ENCODE results near the gene CCDC57. TPM values are rescaled to one million over a fixed set of nuclear protein-coding genes. Genes with fewer than 3 reads are reported as not detected.

The CCDC57 gene
- total RNA-seq, 1 donor from 2014 or later, result 79.0 TPM

DNA sequence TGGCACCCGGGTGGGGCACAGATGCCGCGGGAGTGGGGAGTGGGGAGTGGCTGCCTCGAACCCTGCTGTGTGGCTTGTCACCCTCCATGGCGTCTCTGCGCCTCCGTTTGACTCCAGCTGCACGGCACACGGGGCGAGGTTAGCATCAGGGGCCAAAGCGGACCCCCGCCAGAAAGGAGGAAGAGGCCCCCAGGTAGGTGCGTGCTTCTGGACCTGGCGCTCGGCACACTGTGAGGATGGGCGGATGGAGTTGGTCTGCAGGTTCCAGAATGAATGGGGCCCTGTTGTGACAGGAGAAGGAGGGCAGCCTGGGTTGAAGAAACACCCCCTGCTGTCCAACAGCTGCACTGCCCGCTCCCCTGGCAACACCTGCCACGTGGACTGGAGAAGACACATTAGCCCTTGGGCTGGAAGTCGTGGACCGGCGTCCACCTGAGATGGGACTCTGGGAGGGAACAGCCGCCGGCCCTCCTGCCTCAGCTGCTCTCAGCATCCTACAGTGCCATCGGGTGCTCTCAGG is 105.2 kb downstream of the CCDC57 start:
- Mint-ChIP-seq H3K4me1 (ENCODE audit: low read depth) (peaks cover 31% of the 10 kb centered on the region), H3K27me3 (no peaks in the 10 kb centered on the region), H3K4me3 (ENCODE audit: low read depth) (no peak overlapping the region), H3K9me3 (ENCODE audit: low read depth) (no peaks in the 10 kb centered on the region), H3K27ac (peak overlapping the region; percentile 29), H3K36me3 (ENCODE audit: insufficient read depth) (peaks cover 3% of the 10 kb centered on the region)
- DNase-seq (ENCODE audit: low spot score, unreplicated experiment), result no peak
- TF ChIP-seq, protein P1, sequence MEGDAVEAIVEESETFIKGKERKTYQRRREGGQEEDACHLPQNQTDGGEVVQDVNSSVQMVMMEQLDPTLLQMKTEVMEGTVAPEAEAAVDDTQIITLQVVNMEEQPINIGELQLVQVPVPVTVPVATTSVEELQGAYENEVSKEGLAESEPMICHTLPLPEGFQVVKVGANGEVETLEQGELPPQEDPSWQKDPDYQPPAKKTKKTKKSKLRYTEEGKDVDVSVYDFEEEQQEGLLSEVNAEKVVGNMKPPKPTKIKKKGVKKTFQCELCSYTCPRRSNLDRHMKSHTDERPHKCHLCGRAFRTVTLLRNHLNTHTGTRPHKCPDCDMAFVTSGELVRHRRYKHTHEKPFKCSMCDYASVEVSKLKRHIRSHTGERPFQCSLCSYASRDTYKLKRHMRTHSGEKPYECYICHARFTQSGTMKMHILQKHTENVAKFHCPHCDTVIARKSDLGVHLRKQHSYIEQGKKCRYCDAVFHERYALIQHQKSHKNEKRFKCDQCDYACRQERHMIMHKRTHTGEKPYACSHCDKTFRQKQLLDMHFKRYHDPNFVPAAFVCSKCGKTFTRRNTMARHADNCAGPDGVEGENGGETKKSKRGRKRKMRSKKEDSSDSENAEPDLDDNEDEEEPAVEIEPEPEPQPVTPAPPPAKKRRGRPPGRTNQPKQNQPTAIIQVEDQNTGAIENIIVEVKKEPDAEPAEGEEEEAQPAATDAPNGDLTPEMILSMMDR (IDR thresholded peaks at IDR 0.05; ENCODE audit: unreplicated experiment), result peak; percentile 37

DNA sequence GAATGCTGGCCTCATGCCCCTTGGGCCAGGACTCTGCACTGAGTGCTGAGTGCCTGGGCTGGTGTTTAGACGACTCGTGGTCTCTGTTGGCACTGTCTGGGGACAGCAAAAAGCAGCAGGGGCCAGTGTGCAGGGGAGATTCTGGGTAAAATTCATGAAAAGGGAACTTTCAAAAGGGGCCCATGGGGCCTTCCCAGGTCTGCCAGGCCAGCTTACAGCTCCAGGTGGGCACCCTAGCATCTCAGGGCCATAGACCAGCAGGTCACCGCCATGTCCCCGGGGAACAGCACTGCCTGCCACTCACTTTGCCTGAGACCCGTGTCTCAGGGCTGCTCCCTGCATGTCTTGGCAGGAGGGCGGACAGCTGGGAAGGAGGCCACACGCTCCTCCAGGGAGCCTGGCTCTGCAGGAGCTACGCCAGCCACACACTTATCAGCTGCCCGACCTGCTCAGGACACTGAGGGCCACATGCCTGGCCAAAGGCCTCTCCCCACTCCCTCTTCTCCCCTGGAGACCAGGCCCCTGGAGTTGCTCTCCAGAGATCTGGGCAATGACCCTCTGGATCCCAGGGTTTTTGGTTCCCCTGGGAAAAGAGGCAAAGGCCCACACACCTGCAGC is 105.8 kb downstream of the CCDC57 start:
- TF ChIP-seq, protein P1 (IDR thresholded peaks at IDR 0.05; ENCODE audit: unreplicated experiment), result no peak

DNA sequence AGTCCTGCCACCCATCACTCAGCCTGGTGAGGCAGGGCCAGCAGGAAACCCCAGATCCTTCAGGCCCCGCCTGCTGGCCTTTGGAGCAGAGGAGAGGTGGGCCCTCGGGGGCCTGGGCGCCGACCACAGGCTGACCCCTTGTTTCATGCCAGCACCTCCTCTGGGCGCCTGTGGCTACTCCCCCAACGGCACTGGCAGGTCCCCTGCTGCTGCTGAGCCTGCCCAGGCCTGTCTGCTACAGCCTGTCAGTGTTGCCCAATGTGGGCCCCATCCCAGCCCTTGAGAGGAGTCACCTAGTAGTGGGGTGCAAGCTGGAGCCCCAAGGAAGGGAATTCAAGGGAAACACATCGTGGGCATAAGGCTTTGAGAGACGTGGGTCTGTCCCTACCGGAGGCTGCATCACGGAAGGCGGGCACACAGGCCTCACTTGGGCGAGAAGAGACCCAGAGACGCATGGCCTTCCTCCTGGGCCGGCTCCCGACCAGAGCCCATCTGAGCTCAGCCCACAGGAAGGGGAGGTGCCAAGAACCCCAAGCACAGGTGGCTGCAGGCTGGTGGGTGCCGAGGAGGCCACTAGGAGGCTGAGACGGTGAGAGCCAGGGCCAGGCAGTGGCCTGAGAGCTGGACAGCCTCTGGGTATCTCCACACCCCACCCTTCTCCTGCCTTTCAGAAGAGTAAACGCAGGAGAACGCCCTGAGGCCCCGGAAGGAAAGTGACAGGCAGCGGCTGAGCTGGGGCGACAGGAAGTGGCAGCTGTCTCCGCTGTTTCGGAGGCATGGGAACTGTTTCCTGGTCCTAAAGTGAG is 106.6 kb downstream of the CCDC57 start:
- no peaks in the 10 kb centered on the region for H3K9me3 Mint-ChIP-seq (ENCODE audit: low read depth)
- TF ChIP-seq, protein P1 (IDR thresholded peaks at IDR 0.05; ENCODE audit: unreplicated experiment), result peak; percentile 62
- H3K4me3 Mint-ChIP-seq (ENCODE audit: low read depth), result peak overlapping the region; percentile 47

More for the DNA sequence above, 105.8 kb downstream of the CCDC57 start:
- H3K36me3 Mint-ChIP-seq (ENCODE audit: insufficient read depth), result peaks cover 1% of the 10 kb centered on the region
- no peak for DNase-seq (ENCODE audit: low spot score, unreplicated experiment)
- peak overlapping the region; percentile 77 for H3K27ac Mint-ChIP-seq
- H3K4me3 Mint-ChIP-seq (ENCODE audit: low read depth), result no peak overlapping the region
- peaks cover 32% of the 10 kb centered on the region for H3K4me1 Mint-ChIP-seq (ENCODE audit: low read depth)
- H3K27me3 Mint-ChIP-seq, result no peaks in the 10 kb centered on the region
- H3K9me3 Mint-ChIP-seq (ENCODE audit: low read depth), result no peaks in the 10 kb centered on the region

DNA sequence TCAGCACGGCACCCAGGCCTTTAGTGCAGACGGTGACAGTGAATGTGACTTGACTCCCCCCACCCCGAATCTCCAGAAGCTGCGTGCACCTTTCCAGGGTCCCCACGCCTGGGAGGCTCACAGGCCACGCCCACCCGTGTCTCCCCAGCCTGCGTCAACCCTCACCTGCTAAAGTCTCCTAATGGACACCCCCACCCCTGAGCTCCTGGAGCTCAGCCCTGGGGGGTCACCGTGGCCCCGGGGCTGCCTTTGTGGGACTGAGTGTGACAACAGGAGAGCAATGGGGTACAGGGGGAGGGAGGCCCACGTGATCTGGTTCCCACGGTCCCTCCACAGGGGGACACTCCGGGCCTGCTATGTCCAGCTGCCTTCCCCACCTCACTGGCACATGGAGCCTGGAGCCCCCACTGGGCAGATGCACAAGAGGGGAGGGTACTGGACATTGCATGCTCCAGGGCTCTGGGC is 107.2 kb downstream of the CCDC57 start:
- TF ChIP-seq, protein P1 (IDR thresholded peaks at IDR 0.05; ENCODE audit: unreplicated experiment), result no peak
- H3K4me3 Mint-ChIP-seq (ENCODE audit: low read depth), result no peak overlapping the region
- no peak for DNase-seq (ENCODE audit: low spot score, unreplicated experiment)

More for the DNA sequence above, 106.6 kb downstream of the CCDC57 start:
- peak; percentile 45 for DNase-seq (ENCODE audit: low spot score, unreplicated experiment)
- Mint-ChIP-seq H3K36me3 (ENCODE audit: insufficient read depth) (peaks cover 1% of the 10 kb centered on the region), H3K27ac (peak overlapping the region; percentile 77), H3K4me1 (ENCODE audit: low read depth) (peaks cover 35% of the 10 kb centered on the region), H3K27me3 (no peaks in the 10 kb centered on the region)

DNA sequence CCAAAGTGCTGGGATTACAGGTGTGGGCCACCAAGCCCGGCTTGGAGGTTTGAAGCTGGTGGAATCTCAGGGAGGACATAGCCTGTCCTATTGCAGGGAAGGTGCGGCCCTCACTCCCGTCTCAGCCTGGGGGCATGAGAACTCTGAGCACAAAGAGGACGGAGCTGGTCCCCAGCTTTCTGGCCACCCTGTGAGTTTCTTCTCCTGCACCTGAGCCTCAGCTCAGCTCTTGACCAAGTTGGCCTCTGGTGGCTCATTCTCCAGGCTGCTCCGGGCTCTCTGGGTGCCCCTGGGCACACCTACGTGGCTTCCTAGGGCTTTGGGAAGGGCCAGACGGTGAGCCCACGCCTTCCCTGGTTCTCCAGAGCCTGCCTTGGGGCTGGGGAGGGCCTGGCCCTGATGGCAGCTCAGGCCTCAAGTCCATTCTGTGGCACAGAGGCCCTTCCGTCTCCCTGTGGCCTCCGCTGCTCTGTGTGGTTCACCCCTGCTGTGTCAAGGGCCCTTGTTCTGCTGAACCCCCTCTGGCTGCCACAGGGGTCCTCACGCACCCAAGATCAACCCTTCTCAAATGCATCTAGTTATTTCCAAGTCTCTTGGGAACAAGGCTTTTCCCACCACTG is 107.7 kb downstream of the CCDC57 start:
- TF ChIP-seq, protein P1 (IDR thresholded peaks at IDR 0.05; ENCODE audit: unreplicated experiment), result no peak
- Mint-ChIP-seq H3K4me1 (ENCODE audit: low read depth) (peaks cover 32% of the 10 kb centered on the region), H3K27ac (peak overlapping the region; percentile 79), H3K9me3 (ENCODE audit: low read depth) (no peaks in the 10 kb centered on the region), H3K27me3 (no peaks in the 10 kb centered on the region), H3K4me3 (ENCODE audit: low read depth) (no peak overlapping the region), H3K36me3 (ENCODE audit: insufficient read depth) (peaks cover 1% of the 10 kb centered on the region)
- no peak for DNase-seq (ENCODE audit: low spot score, unreplicated experiment)

More for the DNA sequence above, 107.2 kb downstream of the CCDC57 start:
- peak overlapping the region; percentile 79 for H3K27ac Mint-ChIP-seq
- H3K27me3 Mint-ChIP-seq, result no peaks in the 10 kb centered on the region
- peaks cover 35% of the 10 kb centered on the region for H3K4me1 Mint-ChIP-seq (ENCODE audit: low read depth)
- no peaks in the 10 kb centered on the region for H3K9me3 Mint-ChIP-seq (ENCODE audit: low read depth)
- H3K36me3 Mint-ChIP-seq (ENCODE audit: insufficient read depth), result peaks cover 1% of the 10 kb centered on the region

All from progenitor cell of endocrine pancreas (in vitro differentiated cells).